Left lung (tissue), 10 donors: ENCODE data around the gene ATXN1. TPM values are rescaled to one million over a fixed set of nuclear protein-coding genes. Genes with fewer than 3 reads are reported as not detected.

ENCODE experiments used
- ATAC-seq: fragments of 200-7000 bp; cut with Tn5 transposase; one replicate; pipeline ENCODE4 v1.9.1; 2020; ENCODE audit warnings: moderate library complexity
- DNase-seq, 4 donors: peaks; one replicate each; pipeline ENCODE4 v3.0.0-alpha.2; 2013 to 2020
- H3K27ac ChIP-seq, 2 donors: fragments of 200-600 bp; sonication (generic) in 1 of 2; one replicate each; pipeline versions ENCODE4 v1.5.0 to v1.8.0; 2020 to 2021
- H3K27me3 ChIP-seq, 2 donors: fragments of 200-600 bp; sonication (generic) in 1 of 2; one replicate each; pipeline versions ENCODE4 v1.5.0 to v1.8.0; 2020 to 2021
- H3K36me3 ChIP-seq, 2 donors: fragments of 200-600 bp; sonication (generic) in 1 of 2; one replicate each; pipeline versions ENCODE4 v1.5.0 to v1.8.0; 2020 to 2021
- H3K4me1 ChIP-seq, 2 donors: fragments of 200-600 bp; one replicate each; pipeline ENCODE4 v1.8.0; 2021
- H3K4me3 ChIP-seq, 2 donors: fragments of 200-600 bp; sonication (generic) in 1 of 2; one replicate each; pipeline versions ENCODE4 v1.5.0 to v1.8.0; 2020 to 2021; ENCODE audit warnings: mild to moderate bottlenecking in 1 of 2
- H3K9me3 ChIP-seq, 2 donors: fragments of 200-600 bp; sonication (generic) in 1 of 2; one replicate each; pipeline versions ENCODE4 v1.5.0 to v1.8.0; 2020 to 2021
- intact Hi-C, 2 donors: fragments of 100-400 bp; cut with DNase I; formaldehyde crosslinking; loops; one replicate each; pipeline versions ENCODE4 v1.11.2 to v1.14.2; 2022
- polyA plus RNA-seq, 6 donors: library from polyadenylated mRNA; unstranded; fragments of 120-200 nt; gene quantifications; one replicate each; pipeline ENCODE4 v1.2.1, GENCODE V29; 2013; ENCODE audit not compliant: insufficient read length in 6 of 6
- total RNA-seq, 2 donors: library from RNA; stranded (reverse); fragmentation: NEBNext Ultra II Directional; extraction: Animal tissue kit (Norgen Biotek cat#: 25700); gene quantifications; one replicate each; pipeline ENCODE4 v1.2.1, GENCODE V29; 2021
- TF ChIP-seq, protein P1 (sequence below), 2 donors: fragments of 200-600 bp; sonication (generic) in 1 of 2; IDR thresholded peaks; one replicate each; pipeline versions ENCODE4 v1.5.0 to v1.8.0; 2021; ENCODE audit warnings: antibody characterized with exemption in 2 of 2
- donor health status: DM: no; HTN: yes; CAD: no.
- donor health status: DM: no; HTN: no; CAD: no.

Gene ATXN1
- total and polyA plus RNA-seq, 8 donors = 23.3 to 67.4 (median 27.3) TPM

DNA sequence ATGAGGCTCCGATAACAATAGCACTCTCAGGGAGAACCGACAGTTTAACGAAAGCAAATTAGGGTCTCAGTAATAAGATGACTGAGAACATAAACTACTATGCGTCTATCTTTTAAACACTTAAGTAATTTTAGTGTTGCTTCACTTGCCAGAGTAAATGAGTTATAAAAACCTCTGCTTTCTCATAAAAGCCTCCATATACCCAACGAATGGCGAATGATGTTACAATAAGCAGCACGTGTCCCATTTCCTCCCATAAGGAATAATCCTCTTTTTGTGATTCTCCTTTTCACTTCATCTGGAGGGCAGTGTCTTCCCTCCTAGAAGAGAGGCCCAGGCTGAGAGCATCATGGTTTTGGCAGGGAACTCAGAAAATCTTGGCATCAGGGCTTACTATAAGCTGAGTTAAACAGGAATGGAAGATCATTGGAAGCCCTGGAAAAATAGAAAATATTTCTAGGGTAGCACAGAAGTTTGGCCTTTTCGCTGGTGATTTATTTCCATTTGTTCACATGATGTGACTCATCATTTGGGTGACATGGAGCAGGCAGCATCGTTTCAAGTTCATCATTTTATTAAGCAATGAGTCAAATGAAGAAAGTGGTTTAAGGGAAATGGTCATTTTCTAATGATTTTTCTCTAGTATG lies 255.4 kb downstream of the ATXN1 start:
- Histone ChIP-seq H3K27me3 (no peaks in the 10 kb centered on the region), H3K4me1 (peaks cover 3 to 28% of the 10 kb centered on the region in 2 donors), H3K36me3 (no peaks in the 10 kb centered on the region), H3K9me3 (no peaks in the 10 kb centered on the region), H3K27ac (no peak overlapping the region), H3K4me3 (no peak overlapping the region)
- TF ChIP-seq, protein P1, sequence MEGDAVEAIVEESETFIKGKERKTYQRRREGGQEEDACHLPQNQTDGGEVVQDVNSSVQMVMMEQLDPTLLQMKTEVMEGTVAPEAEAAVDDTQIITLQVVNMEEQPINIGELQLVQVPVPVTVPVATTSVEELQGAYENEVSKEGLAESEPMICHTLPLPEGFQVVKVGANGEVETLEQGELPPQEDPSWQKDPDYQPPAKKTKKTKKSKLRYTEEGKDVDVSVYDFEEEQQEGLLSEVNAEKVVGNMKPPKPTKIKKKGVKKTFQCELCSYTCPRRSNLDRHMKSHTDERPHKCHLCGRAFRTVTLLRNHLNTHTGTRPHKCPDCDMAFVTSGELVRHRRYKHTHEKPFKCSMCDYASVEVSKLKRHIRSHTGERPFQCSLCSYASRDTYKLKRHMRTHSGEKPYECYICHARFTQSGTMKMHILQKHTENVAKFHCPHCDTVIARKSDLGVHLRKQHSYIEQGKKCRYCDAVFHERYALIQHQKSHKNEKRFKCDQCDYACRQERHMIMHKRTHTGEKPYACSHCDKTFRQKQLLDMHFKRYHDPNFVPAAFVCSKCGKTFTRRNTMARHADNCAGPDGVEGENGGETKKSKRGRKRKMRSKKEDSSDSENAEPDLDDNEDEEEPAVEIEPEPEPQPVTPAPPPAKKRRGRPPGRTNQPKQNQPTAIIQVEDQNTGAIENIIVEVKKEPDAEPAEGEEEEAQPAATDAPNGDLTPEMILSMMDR (IDR thresholded peaks at IDR 0.05) = no peak
- intact Hi-C loops = loop anchor here in 1 of 2 donors (10.0 kb wide), 1 partner anchor 171 kb away; no protein-coding TSS in a partner anchor
- peak in 2 of 4 donors; percentile 79 to 86 for DNase-seq
- ATAC-seq = peak; percentile 46

DNA sequence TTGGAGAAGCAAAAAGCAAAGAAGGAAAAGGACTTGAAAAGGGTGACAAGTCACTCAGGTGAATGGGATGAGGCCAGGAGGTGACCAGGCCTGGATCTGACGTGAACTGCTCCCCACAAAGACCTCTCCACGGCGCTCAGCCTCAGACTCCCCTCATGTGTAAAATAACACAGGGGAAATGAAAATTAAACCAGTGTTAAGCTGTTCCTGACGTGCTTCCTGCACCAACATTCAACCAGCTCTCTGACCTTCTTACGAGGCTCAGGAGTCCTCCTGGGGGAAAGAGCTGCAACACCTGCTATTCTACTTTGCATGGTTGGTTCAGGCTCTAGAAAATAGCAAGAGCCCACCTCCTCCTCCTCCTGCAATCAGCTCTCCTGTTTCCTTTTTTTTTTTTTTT lies 256.7 kb downstream of the ATXN1 start:
- H3K36me3 ChIP-seq = no peaks in the 10 kb centered on the region
- no peaks in the 10 kb centered on the region for H3K9me3 ChIP-seq
- ATAC-seq = no peak
- intact Hi-C loops = loop anchor here in 1 of 2 donors (10.0 kb wide), 1 partner anchor 170 kb away; no protein-coding TSS in a partner anchor
- H3K27me3 ChIP-seq = no peaks in the 10 kb centered on the region
- H3K27ac ChIP-seq = no peak overlapping the region
- TF ChIP-seq, protein P1 (IDR thresholded peaks at IDR 0.05) = no peak
- H3K4me3 ChIP-seq = no peak overlapping the region
- peaks cover 3 to 23% of the 10 kb centered on the region in 2 donors for H3K4me1 ChIP-seq
- no peak for DNase-seq

DNA sequence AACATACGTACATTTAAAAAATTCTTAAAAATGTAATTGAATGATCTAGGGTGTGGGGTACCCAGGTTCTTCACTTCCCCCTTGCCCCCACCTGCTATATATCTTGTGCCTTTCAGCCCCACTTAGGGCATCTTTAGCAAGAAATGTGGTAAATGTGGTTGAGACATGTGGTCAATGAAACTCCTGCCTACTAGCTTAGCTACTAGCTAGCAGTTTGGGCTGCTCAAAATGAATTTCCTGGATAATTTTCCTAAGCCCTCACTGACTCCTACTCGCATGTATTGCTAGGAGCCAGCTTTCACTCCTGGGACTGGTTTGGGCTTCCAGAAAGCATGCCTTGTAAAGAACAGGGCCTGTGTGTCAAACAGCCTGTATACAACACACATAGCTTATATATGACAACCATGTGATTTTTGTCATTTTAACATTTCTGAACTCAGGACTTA lies 257.3 kb downstream of the ATXN1 start:
- no peaks in the 10 kb centered on the region for H3K36me3 ChIP-seq
- intact Hi-C loops = loop anchor here in 1 of 2 donors (10.0 kb wide), 1 partner anchor 169 kb away; no protein-coding TSS in a partner anchor
- ATAC-seq = no peak
- H3K4me3 ChIP-seq = no peak overlapping the region
- DNase-seq = no peak
- H3K27ac ChIP-seq = no peak overlapping the region
- no peaks in the 10 kb centered on the region for H3K9me3 ChIP-seq
- TF ChIP-seq, protein P1 (IDR thresholded peaks at IDR 0.05) = no peak
- peaks cover 3 to 23% of the 10 kb centered on the region in 2 donors for H3K4me1 ChIP-seq
- no peaks in the 10 kb centered on the region for H3K27me3 ChIP-seq

DNA sequence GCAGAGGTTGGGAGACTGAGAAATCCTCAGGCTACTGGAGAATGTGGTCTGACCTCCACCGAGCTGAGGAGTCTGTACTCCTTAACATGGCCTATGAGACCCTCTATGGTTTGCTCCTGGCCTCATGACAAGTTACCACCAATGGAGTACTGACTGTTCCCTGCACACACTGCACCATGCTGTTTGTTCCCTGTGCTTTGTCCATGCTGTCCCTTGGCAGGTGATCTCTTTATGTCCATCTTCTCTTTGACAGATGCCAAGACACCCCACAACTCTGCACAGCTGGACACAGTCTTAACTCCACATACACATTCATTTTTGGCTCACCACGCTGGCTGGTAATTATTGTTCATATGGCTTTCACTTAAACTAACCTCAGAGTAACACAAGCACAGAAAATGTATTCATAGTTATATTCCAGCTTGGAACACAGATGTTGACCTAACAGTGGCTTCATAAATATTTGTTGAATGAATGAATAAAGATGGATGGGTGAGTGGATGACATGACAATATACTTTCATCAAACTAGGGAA lies 258.0 kb downstream of the ATXN1 start:
- ATAC-seq = no peak
- intact Hi-C loops = loop anchor here in 1 of 2 donors (10.0 kb wide), 1 partner anchor 169 kb away; no protein-coding TSS in a partner anchor
- no peak for DNase-seq

DNA sequence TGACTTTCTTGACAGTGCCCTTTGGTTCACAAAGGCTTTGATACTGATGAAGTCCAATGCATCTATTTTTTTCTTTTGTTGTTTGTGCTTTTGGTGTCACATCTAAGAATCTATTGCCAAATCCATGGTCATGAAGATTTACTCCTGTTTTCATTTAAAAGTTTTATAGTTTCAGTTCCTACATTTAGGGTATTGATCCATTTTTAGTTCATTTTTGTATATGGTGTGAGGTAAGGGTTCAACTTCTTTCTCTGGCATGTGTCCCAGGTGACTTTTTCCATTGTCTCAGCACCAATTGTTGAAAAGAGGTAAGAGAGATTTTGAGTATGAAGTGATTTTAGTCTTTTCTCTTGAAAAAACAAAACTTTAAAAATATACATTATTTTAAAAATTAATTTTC lies 262.3 kb downstream of the ATXN1 start:
- DNase-seq (no peak), ATAC-seq (no peak)
- Histone ChIP-seq H3K27ac (no peak overlapping the region), H3K4me1 (peaks cover 0 to 18% of the 10 kb centered on the region in 2 donors), H3K9me3 (no peaks in the 10 kb centered on the region), H3K27me3 (no peaks in the 10 kb centered on the region), H3K4me3 (no peak overlapping the region), H3K36me3 (no peaks in the 10 kb centered on the region)
- TF ChIP-seq, protein P1 (IDR thresholded peaks at IDR 0.05) = no peak
- intact Hi-C loops = no loop called here

More for the DNA sequence above, 258.0 kb downstream of the ATXN1 start:
- Histone ChIP-seq H3K4me3 (no peak overlapping the region), H3K27ac (no peak overlapping the region), H3K9me3 (no peaks in the 10 kb centered on the region), H3K36me3 (no peaks in the 10 kb centered on the region), H3K4me1 (peaks cover 3 to 23% of the 10 kb centered on the region in 2 donors), H3K27me3 (no peaks in the 10 kb centered on the region)
- TF ChIP-seq, protein P1 (IDR thresholded peaks at IDR 0.05) = no peak
